Stimulated activated CD8-positive, alpha-beta memory T cell treated with anti-CD3 and anti-CD28 coated beads, Interleukin-7, amount 100 ng/mL, for 4 hours (primary cell): ENCODE results near the gene SLC34A2.

ENCODE experiments used
- DNase-seq, 2 donors: peaks; one replicate each; pipeline ENCODE4 v3.0.0-alpha.2; 2020; ENCODE audit warnings: low read depth in 2 of 2

SLC34A2 gene

GRCh38 chr4:25723409-25723808 is 67.8 kb downstream of the SLC34A2 start:
- no peak for DNase-seq

GRCh38 chr4:25725870-25726269 is 70.2 kb downstream of the SLC34A2 start:
- DNase-seq, result no peak

- DNase-seq, result no peak
These were observed 72.3 kb downstream of the SLC34A2 start for GRCh38 chr4:25727711-25728493.
